ENCODE data around the gene TMEM91.

GRCh38 chr19:41372501-41372900 is 3.8 kb upstream of the TMEM91 start:
- no peak for TF ChIP-seq CTCF (IDR thresholded peaks at IDR 0.05)
- TF ChIP-seq POLR2A (IDR thresholded peaks at IDR 0.05; ENCODE audit: low read depth) = no peak

Measured in esophagus muscularis mucosa (tissue), 3 donors.